A549 (cell line): ENCODE data around the gene AKAP8. TPM values are rescaled to one million over a fixed set of nuclear protein-coding genes. Genes with fewer than 3 reads are reported as not detected.
A peak's percentile ranks its signal among the peaks of the same experiment; 100 is the strongest.

ENCODE experiments used
- ATAC-seq, 2 experiments: fragments of 200-7000 bp in 1 of 2; fragments of >200 bp in 1 of 2; cut with Nextera tagmentation in 1 of 2; cut with Tn5 transposase in 1 of 2; 3 replicates each; pipeline versions ENCODE4 v1.8.0 to v1.9.1; 2018 to 2020; ENCODE audit warnings: mild to moderate bottlenecking in 1 of 2, moderate library complexity in 1 of 2
- CTCF ChIA-PET: fragments of 300-600 bp; sonication (Branson Sonifier 250); formaldehyde crosslinking; extraction: SDS; loops from one replicate; lab custom pipeline; 2021; ENCODE audit warnings: antibody characterized with exemption, inconsistent platforms; lab: Yijun Ruan, JAX
- POLR2A ChIA-PET: fragments of 350-600 bp; formaldehyde crosslinking; extraction: SDS; loops from one replicate; lab custom pipeline; 2021; ENCODE audit warnings: antibody characterized with exemption, inconsistent platforms; lab: Yijun Ruan, JAX
- DNase-seq, 2 experiments: peaks; one replicate each; pipeline versions ENCODE4 v3.0.0 to v3.0.0-alpha.2; 2011 to 2016; ENCODE audit warnings: low read depth in 1 of 2, low spot score in 1 of 2
- FAIRE-seq: peaks from 2 replicates; lab custom pipeline; 2011; peaks lifted over from hg19 to GRCh38; lab: Jason Lieb, UNC
- H3K27ac ChIP-seq, 2 experiments: fragments of >200 bp; sonication (Bioruptor Twin); formaldehyde crosslinking; 3 replicates each; pipeline ENCODE4 v1.5.1; 2016 to 2017
- H3K4me1 ChIP-seq: fragments of >200 bp; sonication (Bioruptor Twin); formaldehyde crosslinking; 3 replicates; pipeline ENCODE4 v1.6.1; 2016
- H3K4me2 ChIP-seq: fragments of >200 bp; sonication (Bioruptor Twin); formaldehyde crosslinking; 3 replicates; pipeline ENCODE4 v1.6.1; 2016
- H3K4me3 ChIP-seq: fragments of >200 bp; sonication (Bioruptor Twin); formaldehyde crosslinking; 3 replicates; pipeline ENCODE4 v1.5.1; 2016
- H3K9me3 ChIP-seq: fragments of >200 bp; sonication (Bioruptor Twin); formaldehyde crosslinking; 3 replicates; pipeline ENCODE4 v1.6.1; 2016
- BCL3 ChIP-seq: fragments of >200 bp; sonication (Bioruptor Twin); formaldehyde crosslinking; IDR thresholded peaks from 3 replicates; pipeline ENCODE4 v1.6.1; 2016
- BHLHE40 ChIP-seq: IDR thresholded peaks from 2 replicates; pipeline ENCODE4 v1.6.1; 2012; ENCODE audit warnings: low read depth, low read length, inconsistent platforms
- CEBPB ChIP-seq, 2 experiments: fragments of >200 bp in 1 of 2; sonication (Bioruptor Twin) in 1 of 2; formaldehyde crosslinking in 1 of 2; IDR thresholded peaks; 2 replicates each; pipeline ENCODE4 v1.6.1; 2012 to 2016
- CHD2 ChIP-seq: fragments of 150-350 bp; IDR thresholded peaks from 2 replicates; pipeline ENCODE4 v1.6.1; 2014; ENCODE audit warnings: low read length; ENCODE audit not compliant: partially characterized antibody
- EHF ChIP-seq: fragments of 250-450 bp; sonication (Bioruptor Pico); IDR thresholded peaks from 2 replicates; pipeline ENCODE4 v1.5.0; 2020; ENCODE audit warnings: mild to moderate bottlenecking
- ELK1 ChIP-seq: fragments of 150-350 bp; IDR thresholded peaks from 2 replicates; pipeline ENCODE4 v1.6.1; 2014; ENCODE audit warnings: low read depth, mild to moderate bottlenecking, low read length
- EP300 ChIP-seq, 2 experiments: fragments of >200 bp; sonication (Bioruptor Twin); formaldehyde crosslinking; IDR thresholded peaks; 2 replicates in 1 of 2; 3 replicates in 1 of 2; pipeline ENCODE4 v1.6.1; 2016 to 2017
- HDAC2 ChIP-seq: fragments of 200-600 bp; sonication (generic); IDR thresholded peaks from 2 replicates; pipeline ENCODE4 v1.6.1; 2016
- HEYL ChIP-seq: fragments of 250-450 bp; sonication (Bioruptor Pico); IDR thresholded peaks from 2 replicates; pipeline ENCODE4 v1.8.0; 2021; ENCODE audit warnings: mild to moderate bottlenecking, moderate library complexity
- JUN ChIP-seq, 2 experiments: fragments of >200 bp; sonication (Bioruptor Twin); formaldehyde crosslinking; IDR thresholded peaks; 2 replicates in 1 of 2; 3 replicates in 1 of 2; pipeline ENCODE4 v1.6.1; 2016 to 2017
- JUNB ChIP-seq: fragments of >200 bp; sonication (Bioruptor Twin); formaldehyde crosslinking; IDR thresholded peaks from 2 replicates; pipeline ENCODE4 v1.6.1; 2016
- KDM5A ChIP-seq: fragments of 200-600 bp; sonication (generic); IDR thresholded peaks from 2 replicates; pipeline ENCODE4 v1.6.1; 2016; ENCODE audit warnings: antibody characterized with exemption, mild to moderate bottlenecking
- MAZ ChIP-seq: fragments of 150-350 bp; IDR thresholded peaks from 2 replicates; pipeline ENCODE4 v1.6.1; 2014; ENCODE audit warnings: antibody characterized with exemption, low read depth, low read length, borderline replicate concordance
- NFE2L2 ChIP-seq: fragments of 150-350 bp; conservative IDR thresholded peaks from 2 replicates; pipeline ENCODE4 v1.6.1; 2014; ENCODE audit warnings: low read length
- PHF8 ChIP-seq: fragments of 200-600 bp; sonication (generic); IDR thresholded peaks from 2 replicates; pipeline ENCODE4 v1.6.1; 2016; ENCODE audit warnings: low read depth, mild to moderate bottlenecking, antibody characterized with exemption, moderate library complexity, borderline replicate concordance
- POLR2A ChIP-seq: IDR thresholded peaks from 2 replicates; pipeline ENCODE4 v1.6.1; 2012; ENCODE audit warnings: mild to moderate bottlenecking, low read length
- RFX5 ChIP-seq: fragments of 450-650 bp; IDR thresholded peaks from 2 replicates; pipeline ENCODE4 v1.7.1; 2014; ENCODE audit warnings: antibody characterized with exemption, mild to moderate bottlenecking, moderate library complexity
- SREBF2 ChIP-seq: fragments of 450-650 bp; IDR thresholded peaks from 2 replicates; pipeline ENCODE4 v1.6.1; 2014; ENCODE audit warnings: mild to moderate bottlenecking, moderate library complexity
- TFCP2L1 ChIP-seq: fragments of 250-450 bp; sonication (Bioruptor Pico); IDR thresholded peaks from 2 replicates; pipeline ENCODE4 v1.5.0; 2021; ENCODE audit warnings: mild to moderate bottlenecking
- ZC3H11A ChIP-seq: fragments of 450-650 bp; IDR thresholded peaks from 2 replicates; pipeline ENCODE4 v1.6.1; 2014; ENCODE audit warnings: antibody characterized with exemption, mild to moderate bottlenecking
- ZFP36 ChIP-seq: fragments of 450-650 bp; IDR thresholded peaks from 2 replicates; pipeline ENCODE4 v1.6.1; 2014; ENCODE audit warnings: borderline replicate concordance; ENCODE audit not compliant: partially characterized antibody
- ZNF302 ChIP-seq: fragments of 250-450 bp; sonication (Bioruptor Pico); IDR thresholded peaks from 2 replicates; pipeline ENCODE4 v1.9.0; 2021; ENCODE audit warnings: inconsistent platforms, mild to moderate bottlenecking, moderate library complexity
- WGBS: methylation state at CpG from one replicate; pipeline ENCODE4 v1.1.6; 2017; ENCODE audit errors: missing lambda C conversion rate; 5-methylcytosine and 5-hydroxymethylcytosine counted together
- polyA plus RNA-seq, 4 experiments: library from polyadenylated mRNA; depleted of rRNA in 3 of 4; stranded (reverse); fragments of >200 nt; fragmentation: RNase III in 1 of 4; extraction: RNeasy Plus Mini Kit Qiagen cat#74134 plus additional on column Dnase treatment in 1 of 4; gene quantifications; 2 replicates in 3 of 4; 3 replicates in 1 of 4; pipeline ENCODE4 v1.2.3, GENCODE V29; 2011 to 2017
- TF ChIP-seq, protein P1 (sequence below): IDR thresholded peaks from 2 replicates; pipeline ENCODE4 v1.6.1; 2012; ENCODE audit warnings: low read depth, borderline replicate concordance

Gene AKAP8
- polyA plus RNA-seq, 2 of the 4 experiments (the other 2 are of a cell fraction) = 16.2 to 17.3 TPM

DNA sequence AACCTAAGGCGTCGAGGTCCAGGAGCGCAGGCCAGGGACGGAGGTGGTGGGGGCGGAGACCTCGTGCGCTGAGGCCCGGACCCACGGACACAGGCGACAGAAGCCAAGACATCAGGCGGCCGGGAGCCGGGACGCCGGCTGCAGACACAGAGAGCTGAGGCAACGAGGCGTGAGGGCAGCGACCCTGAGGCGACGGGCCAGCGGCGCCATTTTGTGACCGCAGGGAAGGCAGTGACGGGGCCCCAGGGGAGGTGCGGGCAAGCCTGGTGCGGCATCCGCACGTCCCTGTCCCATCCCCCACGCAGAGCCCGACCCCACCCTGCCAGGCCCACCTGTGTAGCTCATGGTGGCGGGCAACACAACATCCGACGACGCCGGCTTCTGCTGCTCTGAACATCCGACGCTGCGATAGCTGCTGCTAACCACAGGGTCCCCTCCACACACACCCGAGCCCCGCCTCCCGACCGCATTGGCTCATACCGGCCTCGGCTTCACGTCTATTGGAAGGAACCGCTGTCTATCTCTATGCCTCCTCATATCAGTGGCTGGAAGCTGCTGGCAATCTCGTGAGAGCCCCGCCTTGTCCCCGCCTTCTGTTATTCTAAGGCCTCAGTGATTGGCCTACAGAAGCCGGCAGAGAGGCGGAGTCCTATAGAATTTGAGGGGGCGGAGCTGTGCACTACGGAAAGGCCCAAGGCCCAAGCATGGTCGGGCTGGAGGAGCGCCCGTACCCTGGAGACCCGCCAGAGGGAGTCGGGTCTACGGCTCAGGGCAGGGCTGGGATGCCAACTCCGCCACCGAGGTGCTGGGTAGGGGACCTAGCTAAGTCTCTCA lies 39.2 kb upstream of the AKAP8 start, which contains the start of gene AKAP8L (continued):
- no peak for TF ChIP-seq EP300 (IDR thresholded peaks at IDR 0.05)
- TF ChIP-seq NFE2L2 = no peak
- TF ChIP-seq MAZ = no peak
- no peak for TF ChIP-seq ELK1
- peak; percentile 85 for TF ChIP-seq POLR2A
- no peak for TF ChIP-seq HEYL (CRISPR knock-in tag)
- TF ChIP-seq HDAC2 = no peak
- no peak for TF ChIP-seq CEBPB (IDR thresholded peaks at IDR 0.05)
- no peak for TF ChIP-seq ZNF302 (CRISPR knock-in tag)
- TF ChIP-seq BCL3 = peak; percentile 60; the same call in 2 of the 3 replicates
- peak in 1 of 2 experiments; percentile 46; a peak in 2 of 5 replicates for TF ChIP-seq JUN (IDR thresholded peaks at IDR 0.05)
- TF ChIP-seq, protein P1, sequence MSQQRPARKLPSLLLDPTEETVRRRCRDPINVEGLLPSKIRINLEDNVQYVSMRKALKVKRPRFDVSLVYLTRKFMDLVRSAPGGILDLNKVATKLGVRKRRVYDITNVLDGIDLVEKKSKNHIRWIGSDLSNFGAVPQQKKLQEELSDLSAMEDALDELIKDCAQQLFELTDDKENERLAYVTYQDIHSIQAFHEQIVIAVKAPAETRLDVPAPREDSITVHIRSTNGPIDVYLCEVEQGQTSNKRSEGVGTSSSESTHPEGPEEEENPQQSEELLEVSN = 0 out of 2 replicates have a peak, but pooled peaks have one; percentile 14
- no peak for TF ChIP-seq SREBF2
- no peak for TF ChIP-seq ZFP36
- no peak for TF ChIP-seq BHLHE40
- TF ChIP-seq, all 56 proteins: peak for 12

DNA sequence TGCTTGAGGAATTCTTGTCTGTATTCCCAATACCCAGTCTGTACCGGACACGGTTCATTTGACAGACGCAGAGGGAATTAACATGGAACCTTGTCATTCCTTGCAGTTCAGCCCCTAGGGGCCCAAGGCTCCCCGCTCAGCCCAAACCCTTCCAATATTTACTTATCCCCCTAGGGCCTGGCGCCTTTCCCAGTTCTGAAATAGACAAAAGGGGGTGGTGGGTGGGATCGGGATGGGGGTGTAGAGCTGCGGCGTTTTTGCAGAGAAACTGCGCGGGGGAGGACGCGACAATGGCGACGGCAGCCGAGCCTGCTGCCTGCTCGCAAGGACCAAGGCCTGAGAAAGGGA lies 38.6 kb upstream of the AKAP8 start:
- Histone ChIP-seq H3K4me2 (peak overlapping the region; percentile 90), H3K4me3 (peak overlapping the region; percentile 78), H3K4me1 (peaks cover 16% of the 10 kb centered on the region), H3K9me3 (peaks cover 1% of the 10 kb centered on the region; the same call in 1 of the 3 replicates), H3K27ac (peak overlapping the region; percentile 85 to 96)
- WGBS = 4% methylated on average over 13 of the region's 16 CpGs
- CTCF ChIA-PET = interaction anchor here (0.6 to 3.5 kb wide), 8 partner anchors 8 to 140 kb away, joined by 3 to 15 read pairs (median 5); partner anchors contain the start of gene AKAP8
- peak in 1 of 2 experiments; percentile 1; a peak in 1 of 6 replicates for ATAC-seq
- DNase-seq = peak in 1 of 2 experiments; percentile 21
- TF ChIP-seq KDM5A = no peak
- TF ChIP-seq RFX5 = no peak
- no peak for TF ChIP-seq TFCP2L1 (CRISPR knock-in tag)
- no peak for TF ChIP-seq HEYL (CRISPR knock-in tag)
- TF ChIP-seq ZFP36 = no peak
- TF ChIP-seq CHD2 = no peak
- TF ChIP-seq JUNB = no peak
- no peak for TF ChIP-seq ZC3H11A
- no peak for TF ChIP-seq EHF (CRISPR knock-in tag)
- TF ChIP-seq PHF8 = no peak
- TF ChIP-seq SREBF2 = no peak
- no peak for TF ChIP-seq JUN (IDR thresholded peaks at IDR 0.05)
- FAIRE-seq = no peak
- POLR2A ChIA-PET = interaction anchor here (1.3 to 3.1 kb wide), 5 partner anchors 18 to 138 kb away, joined by 3 to 34 read pairs (median 6); partner anchors contain the start of gene AKAP8
